HG02623 (cell line): Measurements from ENCODE around the gene LDLRAD4.
A peak's percentile ranks its signal among the peaks of the same experiment; 100 is the strongest.

Source experiments
- ATAC-seq: cut with Tn5 transposase; IDR thresholded peaks from one replicate; pipeline ENCODE4 v1.9.1; 2021; ENCODE audit warnings: moderate library complexity; ENCODE audit not compliant: unreplicated experiment

LDLRAD4 gene

DNA sequence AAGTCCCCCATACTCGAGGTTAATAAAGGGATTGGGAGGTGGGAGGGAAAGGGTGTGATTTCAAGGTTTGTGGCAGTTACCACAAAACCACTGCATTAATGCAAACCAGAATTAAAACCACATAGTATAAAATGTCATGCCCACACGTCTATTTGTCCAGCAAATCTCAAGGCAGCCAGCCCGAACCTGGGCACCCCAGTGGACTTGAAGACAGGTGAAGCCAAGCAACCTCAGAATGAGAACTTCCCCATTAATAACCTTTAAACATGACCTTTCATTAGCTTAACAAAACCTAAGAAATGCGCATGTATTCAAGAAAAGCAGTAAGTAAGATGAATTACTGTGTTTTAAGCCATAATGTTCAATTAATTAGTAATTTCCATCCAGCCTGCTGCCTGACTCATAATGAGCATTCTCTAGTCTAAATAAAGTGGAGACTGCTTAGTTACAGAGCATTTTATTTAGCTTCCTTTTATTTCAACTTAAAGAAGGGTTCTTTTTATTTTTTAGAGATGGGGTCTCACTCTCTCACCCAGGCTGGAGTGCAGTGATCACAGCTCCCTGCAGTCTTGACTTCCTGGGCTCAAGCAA is 278.2 kb downstream of the LDLRAD4 start:
- ATAC-seq, result no peak

DNA sequence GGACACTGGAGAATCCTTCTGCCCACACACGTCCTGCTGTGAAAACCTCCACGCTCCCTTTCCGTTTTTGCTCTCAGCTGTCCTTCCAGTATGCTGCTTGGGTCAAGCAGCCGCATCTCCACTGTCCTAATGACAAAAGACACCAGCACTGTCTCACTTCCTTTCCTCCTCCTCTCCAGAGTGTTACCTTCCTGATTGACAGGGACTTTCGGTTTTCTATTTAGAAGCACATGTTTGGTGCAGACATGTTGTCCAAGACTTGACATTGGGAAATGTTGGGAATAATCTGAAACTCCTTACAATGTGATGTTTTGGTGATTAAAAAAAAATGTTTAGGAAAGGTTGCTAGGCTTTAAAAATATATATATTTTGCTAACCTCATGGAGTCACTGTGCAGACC is 281.2 kb downstream of the LDLRAD4 start:
- no peak for ATAC-seq

DNA sequence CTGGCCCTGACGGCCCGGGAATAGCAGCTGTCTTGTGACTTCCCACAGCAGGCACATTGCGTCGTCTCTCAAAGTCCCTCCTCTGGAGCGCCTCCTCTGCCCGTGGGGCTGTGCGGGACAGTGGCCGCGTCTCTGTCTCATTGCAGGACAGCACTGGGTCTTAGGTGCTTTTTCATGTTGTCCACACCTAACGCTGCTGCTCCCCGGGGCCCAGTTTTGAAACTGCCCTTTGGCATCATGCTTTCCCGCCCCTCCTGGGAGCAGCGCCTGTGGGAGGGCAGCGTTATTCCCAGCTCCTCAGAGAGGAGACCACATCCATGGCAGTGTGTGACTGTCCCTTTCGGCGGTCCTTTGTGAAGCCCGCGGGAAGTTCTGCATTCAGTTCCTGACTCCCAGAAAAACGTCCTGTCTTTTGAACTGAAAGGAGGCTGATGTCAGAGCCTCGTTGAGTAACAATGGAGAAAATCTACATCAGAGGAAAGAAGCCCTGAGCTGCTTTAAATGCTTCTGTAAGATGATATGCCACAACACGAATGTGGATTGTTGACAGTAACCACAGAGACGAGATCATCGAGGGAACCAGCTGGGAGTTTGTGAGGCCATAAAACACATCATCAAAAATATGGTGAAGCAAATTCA is 281.8 kb downstream of the LDLRAD4 start:
- no peak for ATAC-seq

DNA sequence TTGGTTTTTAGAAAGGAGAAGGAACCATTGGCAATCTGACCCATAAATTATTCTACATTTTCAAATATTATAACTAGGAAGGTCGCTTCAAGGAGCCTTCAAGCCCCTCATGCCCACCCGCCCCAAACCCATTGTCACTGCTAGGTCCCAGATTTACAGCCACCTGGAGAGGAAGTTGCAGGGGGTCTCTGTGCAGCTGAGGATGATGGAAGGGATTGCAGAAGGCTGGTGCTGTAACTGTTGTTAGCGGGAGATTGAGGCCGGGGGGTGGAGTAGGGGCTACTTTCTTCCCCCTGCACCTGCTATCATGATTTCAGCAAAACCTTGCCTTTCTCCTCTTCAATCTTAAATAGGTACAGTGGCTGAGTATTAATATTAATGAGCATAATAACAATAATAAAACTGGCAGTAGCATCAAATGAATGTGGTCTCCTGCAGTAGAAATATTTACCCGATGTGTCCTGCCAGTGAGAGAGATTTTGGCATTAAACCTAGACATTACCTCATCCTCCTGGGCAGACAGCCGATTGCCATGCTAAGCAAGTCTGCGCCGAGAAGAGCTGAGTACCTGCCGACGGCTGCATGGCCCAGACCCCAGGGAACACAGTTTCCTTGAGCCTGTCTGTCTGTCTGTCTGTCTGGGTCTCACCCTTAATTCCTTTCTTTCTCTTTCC is 282.4 kb downstream of the LDLRAD4 start:
- ATAC-seq, result no peak

DNA sequence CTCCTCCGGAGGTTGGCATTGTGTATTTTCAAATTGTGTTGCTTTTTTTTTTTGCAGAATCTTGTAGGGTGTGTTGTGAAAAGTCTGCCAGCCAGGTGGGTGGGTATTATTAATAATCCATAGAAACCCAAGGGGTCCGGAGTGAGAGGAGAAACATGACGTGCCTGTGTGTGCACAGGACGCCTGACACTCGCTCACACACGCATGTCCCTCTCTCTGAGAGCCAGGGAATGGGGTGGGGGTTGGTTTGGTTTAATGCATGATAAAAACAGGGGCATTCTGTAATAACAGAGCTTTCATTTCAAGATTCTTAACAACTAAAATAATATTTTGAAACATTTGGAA is 283.0 kb downstream of the LDLRAD4 start:
- no peak for ATAC-seq

DNA sequence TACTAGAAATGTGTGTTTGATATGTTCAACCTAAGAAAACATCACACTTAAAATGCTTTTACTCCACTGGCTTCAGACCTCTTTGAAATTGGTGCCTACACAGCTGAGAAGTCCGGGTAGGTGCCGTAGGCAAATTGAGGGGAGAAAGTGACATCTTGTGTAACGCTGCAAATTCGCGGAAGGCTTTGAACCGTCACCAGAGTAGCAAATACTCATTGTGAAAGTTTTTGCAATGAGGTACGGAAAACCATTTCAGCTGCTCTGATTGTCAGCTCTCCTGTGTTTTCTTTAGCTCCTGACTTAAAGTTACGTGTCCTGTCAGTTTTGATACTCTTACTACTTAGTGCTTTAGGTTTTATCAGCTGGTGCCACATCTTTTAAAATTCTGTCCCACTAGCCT is 283.3 kb downstream of the LDLRAD4 start:
- peak; percentile 96 for ATAC-seq

DNA sequence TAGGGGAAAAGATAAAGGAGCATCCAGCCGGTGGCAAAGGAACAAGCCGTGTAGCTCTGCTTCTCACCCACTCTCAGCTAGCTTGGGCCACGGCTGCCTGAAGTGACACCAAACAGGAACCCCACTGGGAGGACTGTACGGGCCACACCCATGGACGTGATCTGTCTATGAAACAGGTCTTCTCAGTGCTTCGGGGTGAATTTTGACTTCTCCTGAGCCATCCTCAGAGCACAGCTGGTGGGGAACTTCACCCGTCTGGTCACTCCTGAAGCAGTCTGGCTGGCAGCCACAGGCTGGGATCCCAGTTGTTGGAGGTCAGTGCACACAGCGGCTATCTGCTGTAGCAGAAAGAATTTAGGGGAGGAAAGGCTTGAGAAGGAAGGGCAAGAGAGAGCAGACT is 284.0 kb downstream of the LDLRAD4 start:
- ATAC-seq, result no peak

DNA sequence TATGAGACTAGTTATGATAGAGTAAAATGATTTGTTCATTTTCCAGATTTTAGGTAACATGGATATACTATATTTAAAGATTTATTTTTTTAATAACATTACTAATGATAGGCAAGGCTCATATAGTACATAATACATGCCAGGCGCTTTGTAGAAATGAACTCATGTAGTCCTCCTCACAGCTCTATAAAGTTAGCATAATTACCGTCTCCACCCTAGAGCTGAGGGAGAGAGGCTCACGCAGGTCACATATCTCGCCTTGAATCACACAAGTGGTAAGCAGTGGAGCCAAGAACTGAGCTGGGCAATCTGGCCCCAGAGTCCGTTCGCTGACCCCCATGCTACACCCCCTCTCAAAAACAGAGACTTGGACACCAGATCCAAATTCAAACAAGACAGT is 285.3 kb downstream of the LDLRAD4 start:
- no peak for ATAC-seq

DNA sequence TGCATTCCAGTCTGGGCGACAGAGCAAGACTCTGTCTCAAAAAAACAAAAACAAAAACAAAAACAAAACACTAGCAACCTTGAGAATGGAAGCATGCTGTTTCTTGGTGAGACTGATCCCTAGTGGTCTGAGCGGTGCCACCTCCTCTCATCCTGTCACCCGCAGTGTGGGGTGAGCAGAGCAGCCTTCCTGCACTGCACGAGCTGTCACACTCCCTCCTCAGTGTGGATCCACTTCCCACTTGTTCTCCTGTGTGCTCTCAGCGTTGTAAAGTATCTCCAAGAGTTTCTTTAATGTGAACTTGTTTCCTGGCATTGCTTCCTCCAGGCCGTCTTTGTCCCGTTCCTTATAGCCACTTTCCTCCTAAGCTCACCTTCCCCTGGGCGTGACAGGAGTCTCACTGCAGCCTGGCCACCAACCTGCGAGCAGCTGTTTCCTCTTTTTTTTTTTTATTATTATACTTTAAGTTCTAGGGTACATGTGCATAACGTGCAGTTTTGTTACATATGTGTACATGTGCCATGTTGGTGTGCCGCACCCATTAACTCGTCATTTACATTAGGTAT is 287.3 kb downstream of the LDLRAD4 start:
- no peak for ATAC-seq

DNA sequence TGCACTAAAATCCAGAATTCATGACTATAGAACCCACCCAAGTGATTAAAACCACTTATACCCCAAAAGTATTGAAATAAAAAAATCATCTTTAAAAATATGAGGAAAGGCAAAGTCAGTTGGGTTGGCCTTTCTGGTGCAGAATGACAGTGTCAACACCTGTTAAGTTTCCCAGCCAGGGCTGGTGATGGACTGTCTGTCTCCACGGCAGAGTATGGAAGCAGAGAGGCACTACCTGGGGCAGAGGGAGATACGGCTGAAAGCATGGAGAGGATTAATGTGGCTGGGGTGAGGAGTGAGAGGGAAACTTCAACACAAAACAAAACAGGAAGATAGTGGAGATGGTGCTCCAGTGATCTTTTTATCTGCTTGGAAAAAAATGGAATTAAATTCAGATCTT is 292.0 kb downstream of the LDLRAD4 start:
- ATAC-seq, result no peak

DNA sequence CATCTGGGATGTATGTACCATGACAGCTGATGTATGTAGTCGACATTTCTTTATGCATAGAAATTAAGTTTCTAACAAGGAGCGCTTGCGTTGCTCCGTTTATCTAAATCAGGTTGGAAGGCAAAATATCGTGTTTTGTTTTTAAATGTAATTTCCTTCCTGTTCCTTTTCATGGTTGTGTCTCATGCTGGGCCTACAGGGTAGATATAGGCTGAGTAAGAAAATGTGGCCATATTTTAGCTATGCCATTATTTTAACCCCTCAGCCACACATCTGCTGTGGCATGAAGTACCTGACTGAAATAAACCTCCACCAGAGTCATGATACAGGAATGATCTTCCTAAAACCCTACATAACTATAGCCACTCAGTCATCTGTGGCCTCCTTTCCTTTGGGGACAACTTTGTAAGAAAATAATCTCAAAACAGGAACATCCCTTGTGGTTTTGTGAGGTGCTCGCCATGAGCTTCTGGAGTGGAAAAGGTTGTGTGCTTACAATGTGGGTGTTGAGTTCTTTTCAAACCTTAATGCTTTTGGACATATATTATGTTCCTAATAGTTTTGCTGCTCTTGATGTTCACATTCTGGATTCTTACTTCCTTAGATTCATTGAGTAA is 293.5 kb downstream of the LDLRAD4 start:
- ATAC-seq, result no peak

DNA sequence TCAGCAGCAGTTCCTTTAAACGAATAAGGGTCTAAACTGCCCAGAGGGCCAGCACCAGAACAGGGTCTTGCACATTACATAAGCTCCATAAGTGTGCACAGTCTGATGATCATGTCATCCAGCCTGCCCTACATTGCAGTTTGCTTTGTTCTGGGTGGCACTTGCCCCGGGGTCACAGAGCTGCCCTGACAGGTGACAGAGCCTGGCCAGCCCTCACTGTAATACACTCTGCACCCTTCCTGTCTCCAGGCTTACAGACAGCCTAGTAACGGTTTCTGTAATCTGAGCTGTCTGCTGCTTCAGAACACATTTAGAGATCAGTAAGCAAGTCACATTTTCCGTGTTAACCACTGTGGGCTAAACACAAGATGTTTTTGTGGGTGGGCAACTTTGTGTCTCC is 294.5 kb downstream of the LDLRAD4 start:
- ATAC-seq, result no peak

DNA sequence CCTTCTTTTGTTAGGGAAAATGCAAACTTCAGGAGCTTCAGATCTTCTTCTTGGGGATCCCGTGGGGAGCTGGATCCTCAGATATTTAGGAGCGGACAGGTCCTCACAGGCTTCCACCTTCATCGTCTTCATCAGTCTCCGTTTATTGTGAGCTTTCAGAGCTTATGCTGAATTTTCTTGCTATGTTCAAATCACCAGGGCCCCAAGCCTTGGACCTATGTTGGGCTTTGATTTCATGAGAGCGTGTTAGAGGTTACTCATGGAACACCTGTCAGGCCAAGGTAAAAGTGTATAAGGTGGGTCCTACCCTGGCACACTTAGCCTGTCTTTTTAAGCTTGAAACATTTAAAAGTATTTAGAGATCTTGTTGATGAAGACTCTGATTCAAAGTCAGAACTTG is 294.9 kb downstream of the LDLRAD4 start:
- ATAC-seq, result no peak

DNA sequence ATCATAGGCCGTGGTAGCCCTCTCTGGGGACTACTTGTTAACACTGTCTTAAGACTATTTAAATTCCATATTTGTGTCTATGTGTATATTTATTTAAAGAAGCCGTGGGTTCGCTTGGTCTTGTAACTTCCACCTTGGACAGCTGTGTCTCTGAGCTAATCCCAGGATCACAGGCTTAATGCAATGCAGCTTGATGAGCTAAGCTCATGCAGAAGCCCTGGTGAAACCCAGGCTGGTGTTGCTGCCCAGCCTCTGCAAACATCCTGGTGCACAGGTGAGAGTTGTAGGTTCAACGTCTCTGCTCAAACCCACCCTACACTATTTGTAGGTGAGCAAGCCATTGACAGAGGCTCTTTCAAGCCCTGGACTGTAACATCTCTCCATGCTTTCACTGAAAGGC is 296.0 kb downstream of the LDLRAD4 start:
- ATAC-seq, result no peak

DNA sequence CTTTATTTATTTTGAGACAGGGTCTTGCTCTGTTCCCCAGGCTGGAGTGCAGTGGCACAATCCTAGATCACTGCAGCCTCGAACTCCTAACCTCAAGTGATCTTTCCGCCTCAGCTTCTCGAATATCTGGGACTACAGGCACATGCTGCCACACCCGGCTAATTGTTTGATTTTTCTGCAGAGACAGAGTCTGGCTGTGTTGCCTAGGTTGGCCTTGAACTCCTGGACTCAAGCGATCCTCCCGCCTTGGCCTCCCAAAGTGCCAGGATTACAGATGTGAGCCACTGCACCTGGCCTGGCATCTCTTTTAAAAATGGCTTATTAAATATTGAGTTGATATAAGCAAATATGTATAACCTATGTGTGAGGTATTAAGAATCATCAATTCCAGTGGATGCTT is 298.3 kb downstream of the LDLRAD4 start:
- no peak for ATAC-seq

DNA sequence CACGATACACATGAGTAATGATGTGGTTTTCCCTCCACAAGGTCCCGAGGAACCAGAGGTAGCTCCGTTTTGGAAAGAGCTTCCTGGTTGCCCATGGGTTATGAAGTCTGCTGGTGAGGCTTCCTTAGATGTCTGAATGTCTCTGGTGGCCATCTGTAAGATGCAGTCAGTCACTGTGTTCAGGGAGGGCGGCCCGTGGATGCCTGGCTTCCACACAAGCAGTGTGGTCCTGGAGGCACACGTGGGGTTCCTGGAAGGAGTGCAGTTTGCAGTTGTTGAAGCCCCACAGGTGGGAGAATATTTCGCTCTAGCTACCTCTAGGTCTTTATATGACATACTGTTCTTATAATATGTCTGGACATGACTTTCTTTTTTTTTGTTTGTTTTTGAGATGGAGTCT is 298.8 kb downstream of the LDLRAD4 start:
- ATAC-seq, result no peak

DNA sequence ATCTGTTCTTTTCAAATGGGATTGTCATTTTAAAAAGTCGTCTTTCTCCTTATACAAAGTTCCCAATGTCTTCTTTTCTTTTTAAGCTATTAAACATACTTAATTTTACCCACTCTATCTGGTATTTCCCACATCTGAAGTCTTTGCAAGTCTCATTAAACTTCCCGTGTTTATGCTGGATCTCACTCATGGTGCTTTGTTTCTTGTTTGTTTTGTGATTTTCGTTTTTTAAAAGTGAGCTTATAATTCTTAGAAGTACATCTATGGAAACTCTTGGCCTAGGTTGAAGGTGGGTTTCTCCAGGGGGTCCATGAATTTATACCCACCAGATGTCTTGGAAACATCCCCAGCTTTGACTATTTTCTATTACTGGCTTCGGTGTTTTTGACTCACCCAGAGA is 299.8 kb downstream of the LDLRAD4 start:
- no peak for ATAC-seq

DNA sequence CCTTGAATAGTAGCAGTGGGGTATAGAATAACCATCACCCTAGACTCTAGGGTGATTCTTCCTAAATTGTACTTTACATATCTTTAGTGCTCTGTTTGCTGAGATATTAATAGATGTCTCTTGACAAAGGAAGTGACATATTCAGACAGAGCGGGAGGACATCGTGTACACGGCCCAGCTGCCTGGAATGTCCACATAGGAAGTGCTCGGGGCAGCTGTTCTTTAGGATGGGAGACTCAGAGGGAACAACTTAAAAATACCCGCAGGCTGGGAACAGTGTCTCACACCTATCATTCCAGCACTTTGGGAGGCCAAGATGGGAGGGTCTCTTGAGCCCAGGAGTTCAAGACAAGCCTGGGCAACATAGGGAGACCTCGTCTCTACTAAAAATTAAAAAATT is 301.7 kb downstream of the LDLRAD4 start:
- ATAC-seq, result no peak

DNA sequence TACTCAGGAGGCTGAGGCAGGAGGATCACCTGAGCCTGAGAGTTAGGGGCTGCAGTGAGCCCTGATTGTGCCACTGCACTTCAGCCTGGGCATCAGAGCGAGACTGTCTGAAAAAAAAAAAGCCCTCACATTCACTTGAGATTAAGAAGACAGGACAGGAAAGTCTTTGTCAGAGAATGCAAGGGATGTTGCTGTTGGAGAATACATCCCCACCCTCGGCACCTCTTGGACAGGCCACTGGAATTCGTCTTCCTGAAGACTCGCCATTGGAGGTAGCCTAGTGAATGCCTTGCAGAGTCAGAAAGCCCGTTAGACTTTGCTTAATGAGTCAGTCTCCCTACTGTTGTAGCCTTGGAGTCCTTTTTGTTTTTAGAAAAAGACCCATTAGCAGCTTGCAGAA is 302.2 kb downstream of the LDLRAD4 start:
- no peak for ATAC-seq

DNA sequence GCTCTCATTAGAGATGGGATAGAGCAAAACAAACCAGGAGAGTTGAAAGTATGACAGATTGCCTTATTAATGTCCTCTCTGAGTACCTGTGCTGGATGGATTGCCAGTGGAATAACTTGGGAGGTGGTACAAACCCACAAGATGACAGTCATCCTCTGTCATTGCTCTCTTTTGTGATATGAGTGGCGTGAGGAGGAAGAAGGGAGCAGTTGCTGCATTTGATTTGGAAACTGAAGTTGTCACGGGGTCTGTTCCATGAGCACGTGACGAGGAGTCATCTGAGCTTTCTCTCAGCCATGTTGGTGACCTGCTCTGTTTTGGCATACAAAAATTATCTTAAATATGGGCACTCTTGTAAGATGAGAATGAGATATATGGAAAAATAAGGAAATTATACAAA is 302.9 kb downstream of the LDLRAD4 start:
- no peak for ATAC-seq

DNA sequence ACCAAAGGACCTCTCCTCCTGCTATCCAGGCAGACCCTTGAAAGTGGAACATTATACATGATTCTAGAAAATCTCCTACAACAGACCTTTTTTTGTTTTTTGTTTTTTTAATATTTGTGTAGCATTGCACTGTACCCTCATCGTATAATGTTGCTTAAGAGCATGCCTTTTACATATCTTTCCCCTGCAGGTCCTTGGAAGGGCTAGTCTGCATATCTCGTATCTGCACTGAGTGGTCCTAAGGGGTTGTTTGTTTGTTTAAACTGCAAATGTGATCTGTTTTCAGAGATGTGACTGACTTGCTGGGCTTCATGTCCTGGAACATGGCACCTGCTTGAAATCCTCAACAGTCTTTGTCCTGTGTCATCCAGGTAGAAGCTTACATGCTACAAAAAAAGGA is 303.7 kb downstream of the LDLRAD4 start:
- ATAC-seq, result no peak
